DOHH2 (cell line): Measurements from ENCODE around the gene RIN1.

Experiments used
- EZH2phosphoT487 ChIP-seq: fragments of 200-600 bp; sonication (generic); IDR thresholded peaks from 2 replicates; pipeline ENCODE4 v1.6.1; 2017; ENCODE audit warnings: borderline replicate concordance, mild to moderate bottlenecking, antibody characterized with exemption, low read length, moderate library complexity, mixed read lengths
- TF ChIP-seq, protein P1 (sequence below): fragments of 200-600 bp; sonication (generic); IDR thresholded peaks from one replicate; pipeline ENCODE4 v1.5.1; 2014; ENCODE audit warnings: antibody characterized with exemption, mild to moderate bottlenecking, low read depth, low read length; ENCODE audit not compliant: poor library complexity, severe bottlenecking

DNA sequence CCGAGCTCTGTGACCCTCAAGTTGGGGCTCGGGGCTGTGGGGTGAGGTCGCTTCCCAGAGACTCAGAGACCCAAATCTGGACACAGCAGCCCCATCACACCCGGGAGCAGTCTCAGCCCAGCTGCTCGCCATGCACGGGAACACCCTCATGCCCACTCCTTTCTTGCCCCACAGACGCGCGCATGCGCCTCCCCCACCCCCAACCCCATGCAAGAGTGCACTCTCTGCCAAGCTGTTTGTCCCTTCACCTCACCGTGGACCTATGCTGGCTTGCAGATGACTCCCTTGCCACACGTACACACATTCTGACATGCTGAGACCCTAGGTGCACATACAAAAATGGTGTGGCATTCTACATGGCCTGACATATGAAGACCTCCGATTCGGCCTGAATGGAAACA is 18.9 kb downstream of the RIN1 start:
- TF ChIP-seq, protein P1, sequence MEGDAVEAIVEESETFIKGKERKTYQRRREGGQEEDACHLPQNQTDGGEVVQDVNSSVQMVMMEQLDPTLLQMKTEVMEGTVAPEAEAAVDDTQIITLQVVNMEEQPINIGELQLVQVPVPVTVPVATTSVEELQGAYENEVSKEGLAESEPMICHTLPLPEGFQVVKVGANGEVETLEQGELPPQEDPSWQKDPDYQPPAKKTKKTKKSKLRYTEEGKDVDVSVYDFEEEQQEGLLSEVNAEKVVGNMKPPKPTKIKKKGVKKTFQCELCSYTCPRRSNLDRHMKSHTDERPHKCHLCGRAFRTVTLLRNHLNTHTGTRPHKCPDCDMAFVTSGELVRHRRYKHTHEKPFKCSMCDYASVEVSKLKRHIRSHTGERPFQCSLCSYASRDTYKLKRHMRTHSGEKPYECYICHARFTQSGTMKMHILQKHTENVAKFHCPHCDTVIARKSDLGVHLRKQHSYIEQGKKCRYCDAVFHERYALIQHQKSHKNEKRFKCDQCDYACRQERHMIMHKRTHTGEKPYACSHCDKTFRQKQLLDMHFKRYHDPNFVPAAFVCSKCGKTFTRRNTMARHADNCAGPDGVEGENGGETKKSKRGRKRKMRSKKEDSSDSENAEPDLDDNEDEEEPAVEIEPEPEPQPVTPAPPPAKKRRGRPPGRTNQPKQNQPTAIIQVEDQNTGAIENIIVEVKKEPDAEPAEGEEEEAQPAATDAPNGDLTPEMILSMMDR = no peak
- no peak for TF ChIP-seq EZH2phosphoT487
